ENCODE data around the gene MORN1. TPM values are rescaled to one million over a fixed set of nuclear protein-coding genes. Genes with fewer than 3 reads are reported as not detected.

Gene MORN1
- polyA plus RNA-seq, 1 donor = 8.5 TPM

GRCh38 chr1:2404142-2404889 lies 13.0 kb upstream of the MORN1 start:
- DNase-seq = no peak

GRCh38 chr1:2403273-2403672 lies 11.9 kb upstream of the MORN1 start:
- DNase-seq = no peak

GRCh38 chr1:2402420-2402819 lies 11.1 kb upstream of the MORN1 start:
- no peak for DNase-seq

GRCh38 chr1:2400950-2401649 lies 9.7 kb upstream of the MORN1 start:
- no peak for DNase-seq

- DNase-seq = no peak
These were observed 9.2 kb upstream of the MORN1 start for GRCh38 chr1:2400576-2400909.

GRCh38 chr1:2399890-2400575 lies 8.7 kb upstream of the MORN1 start:
- DNase-seq = no peak

- no peak for DNase-seq
These were observed 7.5 kb upstream of the MORN1 start for GRCh38 chr1:2398871-2399270.

GRCh38 chr1:2397007-2397679 lies 5.8 kb upstream of the MORN1 start:
- DNase-seq = no peak

- no peak for DNase-seq
These were observed 5.1 kb upstream of the MORN1 start for GRCh38 chr1:2396476-2396875.

GRCh38 chr1:2396059-2396458 lies 4.7 kb upstream of the MORN1 start:
- no peak for DNase-seq

GRCh38 chr1:2395245-2395644 lies 3.9 kb upstream of the MORN1 start:
- no peak for DNase-seq

GRCh38 chr1:2394761-2395160 lies 3.4 kb upstream of the MORN1 start:
- DNase-seq = no peak

- DNase-seq = no peak
These were observed 2.9 kb upstream of the MORN1 start for GRCh38 chr1:2394220-2394619.

- DNase-seq = no peak
These were observed 2.1 kb upstream of the MORN1 start for GRCh38 chr1:2393471-2393877.

- DNase-seq = no peak
These were observed 1.3 kb upstream of the MORN1 start for GRCh38 chr1:2392686-2393085.

- DNase-seq = no peak
These were observed 666 bp upstream of the MORN1 start for GRCh38 chr1:2391931-2392509.

- no peak for DNase-seq
These were observed 1.7 kb downstream of the MORN1 start for GRCh38 chr1:2389644-2390043.

- DNase-seq = no peak
These were observed 3.1 kb downstream of the MORN1 start for GRCh38 chr1:2388004-2388913.

- DNase-seq = no peak
These were observed 4.4 kb downstream of the MORN1 start for GRCh38 chr1:2386636-2387611.

GRCh38 chr1:2385606-2386280 lies 5.6 kb downstream of the MORN1 start:
- DNase-seq = no peak

Measured in hindlimb muscle (tissue), 1 donor.